GM18508 (cell line): ENCODE results near the gene BHLHE41.

Experiments
- ATAC-seq: cut with Tn5 transposase; IDR thresholded peaks from one replicate; pipeline ENCODE4 v1.9.1; 2021; ENCODE audit warnings: moderate number of reproducible peaks; ENCODE audit not compliant: insufficient read depth, unreplicated experiment

The BHLHE41 gene

DNA sequence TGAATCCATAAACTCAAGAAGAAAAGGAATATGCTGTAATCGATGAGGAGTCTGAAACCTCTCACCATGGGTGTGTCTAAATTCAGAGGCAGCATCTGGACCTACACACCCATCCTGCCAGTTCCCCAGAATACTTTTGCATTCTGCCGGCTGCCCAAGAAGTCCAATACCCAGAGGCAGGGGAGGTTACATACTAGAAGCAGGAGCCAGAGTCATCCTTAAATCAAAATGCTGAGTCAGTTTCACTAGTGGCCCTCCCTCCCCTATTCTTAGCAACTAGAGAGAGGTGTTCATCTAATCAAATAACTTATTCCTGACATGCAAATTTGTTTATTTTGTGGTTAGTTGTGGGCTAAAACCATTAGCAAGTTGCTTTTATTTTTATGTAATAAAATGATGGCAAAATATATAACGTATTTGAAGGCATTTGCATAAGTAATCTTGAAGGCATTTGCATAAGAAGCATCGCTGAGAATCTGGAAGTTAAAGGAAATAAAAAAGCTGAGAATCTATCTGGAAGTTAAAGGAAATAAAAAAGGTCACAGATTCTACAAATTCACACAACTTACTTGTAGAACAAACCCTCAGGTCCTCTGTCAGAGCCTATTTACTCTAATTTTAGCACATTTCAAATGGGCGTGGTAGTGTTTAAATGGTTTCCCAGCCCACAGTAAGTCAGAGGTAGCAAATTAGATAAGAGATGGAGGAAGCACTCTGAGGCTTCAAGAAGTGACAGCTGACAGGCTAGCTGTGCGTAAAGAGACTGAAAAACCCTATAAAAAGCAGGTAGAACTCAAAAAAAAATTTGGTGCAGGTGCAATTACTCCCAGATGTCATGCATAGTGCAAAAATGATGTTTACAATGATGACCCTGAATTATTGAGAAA, 7.8 kb downstream of the BHLHE41 start:
- ATAC-seq: no peak

DNA sequence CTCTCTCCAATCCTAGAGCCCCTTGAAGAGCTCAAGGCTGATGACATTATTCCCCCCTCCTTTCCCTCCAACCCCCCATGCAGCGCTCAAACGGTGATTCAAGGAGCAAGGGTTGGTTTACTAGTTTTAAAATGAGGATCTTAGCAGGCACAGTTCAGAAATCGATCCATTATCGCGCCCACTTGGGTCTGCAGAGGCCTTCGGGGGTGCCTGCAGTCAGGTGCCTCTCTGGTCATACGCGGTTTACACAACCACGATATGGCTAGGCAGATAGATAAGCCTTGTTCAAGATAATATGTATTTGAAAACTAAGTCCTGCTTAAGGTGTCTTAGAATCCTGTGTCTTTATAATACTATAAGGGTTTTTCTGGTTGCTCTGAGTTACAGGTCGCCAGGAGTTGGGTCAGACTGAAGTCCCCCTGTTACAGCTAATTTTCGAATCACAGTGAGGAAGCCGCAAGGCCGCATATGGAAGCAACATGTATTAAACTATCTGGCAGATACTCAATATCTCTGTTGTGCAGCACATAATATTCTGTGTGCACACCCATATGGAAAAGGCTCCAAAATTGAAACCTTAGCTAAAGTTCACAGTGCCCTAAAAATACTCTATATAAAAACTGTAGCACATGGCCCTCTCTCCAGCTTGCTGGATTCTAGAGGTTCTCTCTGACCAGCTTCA, 10.0 kb downstream of the BHLHE41 start:
- ATAC-seq: no peak

DNA sequence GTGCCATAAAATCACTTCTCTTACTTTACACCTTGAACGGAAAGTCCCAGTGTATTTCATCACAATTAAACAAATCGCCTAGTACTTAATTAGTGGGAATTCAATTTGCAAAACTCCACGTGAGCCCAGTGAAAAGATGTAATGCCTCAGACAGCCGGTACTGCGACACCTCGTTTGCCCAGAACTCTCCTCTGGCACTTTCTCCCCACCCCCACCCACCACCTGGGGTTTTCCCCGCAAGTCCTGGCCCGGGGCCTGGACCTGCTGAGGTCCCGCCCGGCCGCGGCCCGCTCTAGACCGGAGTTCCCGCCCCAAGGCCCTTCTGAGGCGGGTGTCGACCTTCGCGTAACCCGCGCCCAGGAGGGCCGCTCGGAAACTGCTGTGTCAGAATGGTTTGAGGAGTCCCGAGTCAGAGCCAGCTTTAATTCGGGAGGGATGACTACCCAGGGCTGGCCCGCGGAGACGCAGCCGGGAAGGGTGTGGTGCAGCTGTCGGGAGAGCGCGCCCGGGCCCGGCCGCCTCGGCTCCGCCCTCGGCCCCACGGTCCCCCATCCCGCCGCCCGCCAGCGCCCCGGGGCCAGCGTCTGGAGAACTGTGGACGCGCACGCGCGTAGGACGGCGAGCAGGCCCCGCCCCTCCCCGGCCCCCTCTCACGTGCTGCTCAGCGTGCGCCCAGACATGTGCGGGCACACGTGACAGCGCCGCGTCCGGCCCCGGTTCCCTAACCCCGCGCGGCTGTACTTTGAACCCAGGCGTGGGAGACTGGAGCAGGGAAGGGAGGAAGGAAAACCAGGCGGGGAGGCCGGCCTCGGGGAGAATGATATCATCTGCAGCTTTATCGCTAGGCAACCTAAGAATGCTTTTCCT, 10.8 kb downstream of the BHLHE41 start:
- ATAC-seq: peak; percentile 43

DNA sequence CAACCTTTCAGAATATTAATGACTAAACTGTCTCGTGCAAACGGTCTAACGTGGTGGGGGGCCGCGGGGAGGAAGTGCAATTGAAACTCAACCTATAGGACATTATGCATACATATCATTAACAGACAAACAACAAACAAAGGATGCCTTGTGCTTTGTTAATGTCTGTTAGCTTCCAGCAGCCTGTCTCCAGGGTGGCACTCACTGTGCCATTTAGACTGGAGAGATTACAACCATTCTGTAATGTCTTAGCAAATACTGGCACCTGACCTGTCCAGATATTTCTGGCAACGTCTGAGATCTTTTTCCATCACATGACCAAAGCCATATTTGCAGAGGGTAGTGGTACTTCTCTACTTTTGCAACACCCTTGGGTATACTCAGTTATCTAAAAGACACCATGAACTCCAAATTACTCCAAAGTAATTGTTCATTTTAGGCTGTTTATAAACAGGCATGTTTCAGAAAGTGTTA, 11.6 kb downstream of the BHLHE41 start:
- ATAC-seq: no peak

DNA sequence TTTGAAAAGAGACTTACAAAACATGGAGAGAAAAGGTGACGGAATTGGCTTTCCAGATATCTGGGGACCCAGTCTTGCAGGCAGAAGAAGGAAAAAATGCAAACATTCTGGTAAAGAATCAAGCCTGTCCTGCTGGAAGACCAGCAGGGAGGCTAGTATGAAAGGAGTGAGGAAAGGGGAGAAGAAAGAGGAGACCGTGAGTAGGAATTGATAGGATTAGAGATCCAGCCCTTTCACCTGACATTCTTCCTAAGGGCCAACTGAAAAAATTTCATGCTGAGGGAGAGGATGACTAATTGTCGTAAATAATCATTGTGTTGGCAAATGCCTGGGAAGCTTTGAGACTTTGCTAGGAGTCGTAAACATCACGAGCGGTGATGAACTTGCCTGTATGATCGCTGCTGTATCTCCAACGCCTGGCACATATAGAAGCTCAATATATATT, 12.1 kb downstream of the BHLHE41 start:
- no peak for ATAC-seq

DNA sequence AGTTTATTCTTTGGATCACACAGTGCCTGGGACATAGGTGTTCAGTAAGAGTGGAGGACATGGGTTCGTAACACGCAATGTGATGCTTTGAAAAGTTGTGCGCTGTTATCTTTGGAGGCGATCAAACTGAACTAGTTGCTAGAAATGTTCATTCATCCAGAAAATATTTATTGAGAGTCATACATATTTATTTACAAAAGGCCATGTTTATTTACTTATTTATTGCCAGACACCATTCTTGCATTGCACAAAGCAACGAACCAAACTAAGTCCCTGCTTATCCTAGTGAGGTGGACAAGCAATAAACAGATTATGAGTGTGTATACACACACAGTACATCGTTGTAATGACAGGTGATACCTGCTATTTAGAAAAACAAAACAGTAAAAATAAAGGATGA, 12.6 kb downstream of the BHLHE41 start:
- no peak for ATAC-seq

DNA sequence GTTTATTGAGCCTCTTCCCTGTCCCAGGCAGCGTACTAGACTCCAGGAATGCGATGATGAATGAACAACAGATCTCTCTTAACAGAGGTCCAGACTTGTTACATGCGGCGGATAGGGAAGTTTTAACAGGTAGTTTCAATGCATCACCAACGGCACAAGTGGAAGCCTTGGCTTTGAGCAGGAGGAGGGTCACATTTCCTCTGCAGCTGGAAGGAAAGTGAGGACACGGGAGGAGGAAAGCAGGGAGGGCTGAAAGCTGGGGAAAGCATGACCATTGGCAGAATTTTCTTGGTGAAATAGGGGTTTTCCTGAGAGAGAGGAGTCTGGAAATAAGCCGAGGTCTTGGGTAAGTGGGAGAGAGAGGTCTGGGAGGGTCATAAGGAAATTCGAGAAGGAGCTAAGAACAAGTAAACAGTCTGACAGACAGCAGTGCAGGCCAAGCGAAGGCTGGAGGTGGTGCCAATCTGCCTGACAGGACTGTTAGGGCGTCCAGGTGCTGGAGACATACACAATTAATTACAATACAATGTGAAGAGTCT, 15.4 kb downstream of the BHLHE41 start:
- ATAC-seq: no peak

DNA sequence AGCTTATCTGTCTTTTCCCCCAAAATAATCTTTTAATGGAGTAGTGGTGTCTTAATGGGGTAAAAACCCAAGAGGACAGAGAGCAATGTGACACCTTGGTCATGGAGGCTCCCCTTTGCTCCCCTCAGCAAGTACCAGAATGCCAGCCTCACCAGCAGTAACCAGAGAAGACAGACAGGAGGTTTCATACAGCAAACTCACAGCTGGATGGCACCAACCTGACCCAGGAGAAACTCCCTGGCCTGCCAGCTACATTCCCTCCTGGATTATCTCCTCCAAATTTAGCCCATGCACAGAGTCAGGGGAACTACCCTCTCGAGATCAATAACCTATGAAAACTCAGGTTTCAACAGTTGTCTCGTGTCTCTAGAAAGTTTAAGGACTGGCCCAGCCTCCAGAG, 15.9 kb downstream of the BHLHE41 start:
- ATAC-seq: no peak

DNA sequence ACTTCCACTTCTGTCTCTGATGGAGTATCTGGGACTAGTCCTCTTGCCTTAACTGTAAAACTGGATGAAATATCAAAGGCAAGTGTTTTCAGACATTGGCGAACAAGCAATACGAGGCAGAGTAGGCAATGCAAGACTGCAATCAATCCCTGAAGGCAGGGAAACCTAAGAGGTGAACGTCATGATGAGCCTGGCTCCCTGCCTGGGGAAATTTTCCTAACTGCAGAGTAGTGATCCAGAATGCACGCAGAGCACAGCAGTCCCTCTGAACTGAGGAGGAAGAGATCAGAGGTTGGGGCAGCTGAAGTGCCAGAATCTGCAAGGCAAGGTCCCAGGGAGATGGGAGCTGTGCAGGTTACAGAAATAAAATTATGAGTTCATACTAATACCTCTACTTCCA, 18.5 kb downstream of the BHLHE41 start:
- ATAC-seq: no peak

DNA sequence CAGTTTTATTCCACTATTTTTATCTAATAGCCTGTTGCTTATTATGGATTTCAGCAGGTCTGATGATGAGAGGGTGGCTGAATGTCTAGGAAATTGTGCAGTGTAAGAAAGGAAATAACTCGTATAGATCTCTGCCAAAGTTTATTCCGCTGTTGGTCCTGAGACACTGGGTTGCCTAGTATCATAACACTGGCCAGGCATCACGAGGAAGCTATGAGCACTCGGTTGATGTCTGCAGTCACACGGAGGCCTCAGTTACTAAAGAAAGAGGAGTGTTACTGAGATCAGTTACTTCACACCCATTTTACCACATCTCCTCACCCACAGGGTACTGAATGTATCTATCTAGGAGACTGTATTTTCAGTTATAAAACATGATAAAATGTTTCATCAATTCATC, 21.9 kb downstream of the BHLHE41 start:
- no peak for ATAC-seq

DNA sequence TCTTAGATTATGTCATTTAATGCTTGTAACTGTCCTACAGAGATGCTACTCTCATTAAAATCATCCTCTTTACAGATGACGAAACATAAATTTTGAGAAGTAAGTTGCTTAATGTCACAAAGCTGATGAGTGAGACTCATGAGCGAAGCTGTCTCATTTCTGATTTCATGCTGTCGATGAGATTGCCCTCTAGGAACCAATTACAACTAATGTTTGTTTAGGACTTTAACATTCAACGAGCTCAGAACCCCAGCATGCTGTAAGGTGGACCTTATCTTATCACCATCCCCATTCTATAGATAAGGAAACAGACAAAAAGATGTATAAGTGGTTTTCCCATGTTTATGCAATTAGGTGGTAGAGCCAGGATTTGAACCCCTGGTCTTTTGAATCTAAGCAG, 23.1 kb downstream of the BHLHE41 start:
- ATAC-seq: no peak

DNA sequence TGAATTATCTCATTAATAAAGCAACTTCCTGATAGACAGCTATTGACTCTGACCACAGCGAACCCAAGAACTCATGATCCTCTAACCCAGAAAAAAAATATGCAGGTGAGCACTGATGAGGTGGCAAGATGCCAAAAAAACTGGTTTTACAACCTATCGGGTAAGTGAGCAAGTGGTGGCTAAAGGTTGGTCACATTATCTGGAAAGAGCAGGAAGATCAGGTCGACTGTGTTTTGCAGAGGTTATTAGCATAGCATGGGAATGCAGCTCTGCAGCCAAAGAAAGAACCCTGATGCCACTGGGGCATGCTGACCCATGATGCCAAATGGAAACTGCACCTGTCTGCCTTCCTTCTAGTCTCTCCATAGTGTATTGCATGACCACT, 23.5 kb downstream of the BHLHE41 start:
- ATAC-seq: no peak

DNA sequence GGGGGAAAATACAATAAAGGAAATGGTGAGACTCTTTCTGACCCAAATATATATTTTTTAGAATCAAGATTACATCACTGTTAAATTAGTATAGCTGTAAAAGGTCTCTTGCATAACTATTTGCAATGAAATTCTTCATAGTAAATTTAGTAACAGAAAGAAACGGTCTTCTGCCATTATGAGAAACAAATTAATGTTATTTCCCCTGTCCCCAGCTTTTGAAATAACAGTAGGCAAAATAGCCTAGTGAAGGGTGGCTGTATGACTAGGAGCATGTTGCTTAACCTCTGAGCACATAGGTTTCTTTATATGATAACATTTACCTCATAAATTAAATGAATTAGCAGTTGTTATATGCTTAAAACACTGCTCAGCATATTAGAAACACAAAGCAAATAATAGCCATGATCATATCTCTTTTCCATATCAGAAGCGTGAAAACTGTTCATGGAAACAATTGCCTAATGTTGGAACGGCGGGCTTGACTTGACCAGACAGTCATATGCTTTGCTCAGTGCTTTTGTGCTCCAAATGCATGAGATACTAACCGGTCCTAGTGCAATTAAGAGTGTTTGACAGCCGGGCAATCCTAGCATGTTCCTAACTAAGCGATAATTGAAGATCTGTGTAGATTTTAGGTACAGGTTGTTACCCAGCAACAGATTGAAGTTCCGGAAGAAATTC, 24.0 kb downstream of the BHLHE41 start:
- ATAC-seq: no peak

DNA sequence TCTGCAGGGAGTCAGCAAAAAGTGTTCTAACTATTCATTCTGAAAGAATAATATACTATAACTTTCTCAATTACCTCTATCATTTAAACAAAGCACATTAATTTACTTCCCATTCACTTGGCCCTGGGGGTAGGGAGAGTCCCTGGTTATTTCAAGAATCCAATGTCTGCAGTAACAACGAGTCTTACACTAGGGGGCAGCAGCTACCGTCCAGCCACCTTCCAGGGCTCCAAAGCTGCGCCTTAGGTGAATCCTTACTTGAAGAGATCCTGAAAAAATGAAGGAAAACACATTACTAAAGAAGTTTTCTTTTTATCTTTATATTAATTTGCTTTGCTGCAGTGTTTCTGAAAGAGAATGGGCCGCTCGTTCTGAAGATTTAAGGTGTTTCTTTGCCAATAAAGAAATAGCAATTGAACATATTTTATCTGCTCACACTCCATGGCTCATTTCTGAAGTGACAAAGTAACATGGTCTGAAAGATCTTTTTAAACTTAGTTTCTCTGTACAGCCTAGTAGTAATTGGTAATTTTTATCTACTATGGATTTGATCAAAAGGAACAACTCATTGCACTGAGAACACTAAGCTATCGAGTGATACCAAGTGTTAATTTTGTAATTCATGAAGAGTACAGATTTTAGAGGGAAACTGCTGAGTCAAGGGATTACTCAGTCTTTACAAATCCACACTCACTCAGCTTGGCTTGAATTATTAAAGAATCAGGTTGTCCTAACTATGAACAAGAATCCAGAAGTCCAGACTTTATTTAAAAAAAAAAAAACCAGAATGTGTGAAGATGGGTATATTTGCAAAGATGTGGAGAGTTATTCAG, 27.6 kb downstream of the BHLHE41 start:
- ATAC-seq: no peak

DNA sequence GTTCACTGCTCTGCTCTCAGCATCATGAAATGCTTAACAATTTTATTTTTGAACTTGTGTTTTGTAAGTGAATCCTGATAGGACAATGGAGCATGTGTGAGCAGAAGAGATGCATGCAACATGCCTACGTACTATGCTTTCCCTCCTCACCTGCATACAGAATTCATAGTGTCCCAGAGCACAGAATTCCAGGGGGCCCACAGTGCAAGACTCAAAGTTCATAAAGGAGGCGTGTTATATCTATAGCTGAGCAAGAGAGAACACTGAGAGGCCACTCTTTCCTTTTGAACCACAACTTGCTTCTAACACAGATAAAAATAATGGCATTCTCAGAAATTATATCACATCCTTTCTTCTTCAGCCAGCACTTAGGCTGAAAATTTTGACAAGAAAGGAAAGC, 28.8 kb downstream of the BHLHE41 start:
- no peak for ATAC-seq

DNA sequence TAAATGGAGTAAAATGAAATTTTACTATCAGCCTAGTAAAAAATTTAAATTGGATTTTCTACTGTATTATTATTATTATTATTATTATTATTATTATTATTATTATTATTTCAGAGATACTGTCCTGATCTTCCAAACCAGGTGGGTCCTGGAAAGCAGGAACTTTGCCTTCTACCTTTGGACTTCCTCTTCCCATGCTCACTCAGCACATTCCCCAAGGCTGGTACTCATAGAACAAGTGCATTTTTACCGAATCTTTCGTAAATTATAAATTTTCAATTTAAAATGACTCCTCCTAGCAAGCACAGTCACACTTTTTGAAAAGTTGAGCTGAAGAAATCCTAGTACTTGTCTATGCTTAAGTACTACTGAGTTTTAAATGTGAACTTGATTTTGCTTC, 29.7 kb downstream of the BHLHE41 start:
- no peak for ATAC-seq

DNA sequence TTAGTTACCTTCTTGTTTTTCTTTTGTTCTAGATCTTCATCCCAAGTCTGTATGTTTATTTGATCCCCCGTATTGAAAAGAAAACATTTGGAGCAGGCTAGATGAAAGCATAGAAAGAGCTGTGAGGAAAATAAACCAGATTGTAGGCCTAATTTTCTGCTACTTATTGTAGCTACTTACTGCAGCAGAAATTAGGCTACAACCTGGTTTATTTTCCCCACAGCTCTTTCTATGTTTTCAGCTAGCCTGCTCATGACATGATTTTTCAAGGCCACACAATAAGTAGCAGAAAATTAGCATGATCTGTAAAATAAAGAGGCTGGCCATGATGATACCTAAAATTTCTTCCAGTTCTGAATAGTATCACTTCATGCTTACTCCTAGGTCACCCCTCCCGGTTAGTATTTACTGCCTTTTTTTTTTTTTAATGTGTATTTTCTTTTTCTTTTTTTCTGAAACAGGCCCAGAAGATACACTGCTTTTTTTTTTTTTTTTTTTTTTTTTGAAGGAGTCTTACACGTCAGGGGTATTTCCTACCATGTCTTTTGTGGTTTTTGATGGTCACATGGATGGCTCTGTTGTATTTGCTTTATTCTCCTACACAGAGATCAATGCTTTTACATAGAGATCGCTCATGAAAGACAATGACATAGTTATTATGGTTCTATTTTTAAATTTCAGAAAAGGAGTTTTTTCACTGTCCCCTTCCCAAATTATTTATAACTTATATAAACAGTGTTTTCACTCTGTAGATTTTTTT, 32.3 kb downstream of the BHLHE41 start:
- no peak for ATAC-seq

DNA sequence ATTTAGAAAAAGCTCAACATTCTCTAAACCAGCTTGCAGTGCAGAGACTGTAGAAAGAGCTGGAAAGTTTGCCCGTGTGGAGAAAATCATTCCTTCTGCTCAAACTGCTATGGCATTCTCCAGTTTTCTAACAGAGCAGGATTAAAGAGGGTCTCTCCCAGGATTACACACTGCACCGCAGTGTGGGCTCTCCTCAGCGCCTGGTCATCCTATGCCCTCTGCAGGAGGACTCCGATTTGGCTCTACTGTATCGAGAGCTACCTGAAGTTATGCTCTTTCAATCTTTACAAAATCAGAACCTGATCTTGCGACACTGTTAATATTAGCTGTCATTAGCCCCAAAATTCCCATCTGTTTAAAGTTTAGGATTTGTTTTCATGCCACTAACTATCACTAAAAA, 33.0 kb downstream of the BHLHE41 start:
- no peak for ATAC-seq
